HG03139 (cell line): ENCODE results near the gene TMTC4.
"Not testable (repeated sequence)": the region's sequence is repeated elsewhere in the genome, so short reads cannot be mapped to it uniquely, and the experiment has no call there.

Experiments
- ATAC-seq: cut with Tn5 transposase; IDR thresholded peaks from one replicate; pipeline ENCODE4 v1.9.1; 2021; ENCODE audit not compliant: unreplicated experiment

The TMTC4 gene

GRCh38 chr13:100633461-100633860 lies 41.1 kb downstream of the TMTC4 start:
- ATAC-seq: no peak

- no peak for ATAC-seq
Measured at GRCh38 chr13:100630555-100630954, 44.0 kb downstream of the TMTC4 start.

GRCh38 chr13:100627120-100627519 lies 47.5 kb downstream of the TMTC4 start:
- ATAC-seq: no peak

GRCh38 chr13:100625447-100625846 lies 49.1 kb downstream of the TMTC4 start:
- ATAC-seq: no peak

GRCh38 chr13:100620792-100621191 lies 53.8 kb downstream of the TMTC4 start:
- no peak for ATAC-seq

GRCh38 chr13:100619940-100620339 lies 54.7 kb downstream of the TMTC4 start:
- ATAC-seq: no peak

GRCh38 chr13:100618897-100619296 lies 55.7 kb downstream of the TMTC4 start:
- not testable (repeated sequence) for ATAC-seq

GRCh38 chr13:100613031-100613430 lies 61.6 kb downstream of the TMTC4 start:
- ATAC-seq: no peak

- no peak for ATAC-seq
Measured at GRCh38 chr13:100611678-100612492, 62.7 kb downstream of the TMTC4 start.

GRCh38 chr13:100610391-100611347 lies 63.9 kb downstream of the TMTC4 start:
- no peak for ATAC-seq

GRCh38 chr13:100608906-100609305 lies 65.7 kb downstream of the TMTC4 start:
- ATAC-seq: peak; percentile 85

GRCh38 chr13:100608489-100608888 lies 66.1 kb downstream of the TMTC4 start:
- no peak for ATAC-seq

- ATAC-seq: no peak
Measured at GRCh38 chr13:100604918-100605710, 69.5 kb downstream of the TMTC4 start.

- ATAC-seq: no peak
Measured at GRCh38 chr13:100602493-100603111, 72.0 kb downstream of the TMTC4 start.

GRCh38 chr13:100601716-100602115 lies 72.9 kb downstream of the TMTC4 start:
- no peak for ATAC-seq

GRCh38 chr13:100600915-100601314 lies 73.7 kb downstream of the TMTC4 start:
- no peak for ATAC-seq

- no peak for ATAC-seq
Measured at GRCh38 chr13:100600461-100600860, 74.1 kb downstream of the TMTC4 start.

- ATAC-seq: no peak
Measured at GRCh38 chr13:100597253-100597652, 77.3 kb downstream of the TMTC4 start.

- no peak for ATAC-seq
Measured at GRCh38 chr13:100596516-100596915, 78.1 kb downstream of the TMTC4 start.

GRCh38 chr13:100594731-100595130 lies 79.9 kb downstream of the TMTC4 start:
- no peak for ATAC-seq

- no peak for ATAC-seq
Measured at GRCh38 chr13:100594255-100594654, 80.3 kb downstream of the TMTC4 start.
